HG02642 (cell line): ENCODE measurements around the gene B4GALNT1.
A peak's percentile ranks its signal among the peaks of the same experiment; 100 is the strongest.

Experiments
- ATAC-seq: cut with Tn5 transposase; IDR thresholded peaks from one replicate; pipeline ENCODE4 v1.9.1; 2021; ENCODE audit warnings: mild to moderate bottlenecking; ENCODE audit not compliant: unreplicated experiment, poor library complexity

The B4GALNT1 gene

DNA sequence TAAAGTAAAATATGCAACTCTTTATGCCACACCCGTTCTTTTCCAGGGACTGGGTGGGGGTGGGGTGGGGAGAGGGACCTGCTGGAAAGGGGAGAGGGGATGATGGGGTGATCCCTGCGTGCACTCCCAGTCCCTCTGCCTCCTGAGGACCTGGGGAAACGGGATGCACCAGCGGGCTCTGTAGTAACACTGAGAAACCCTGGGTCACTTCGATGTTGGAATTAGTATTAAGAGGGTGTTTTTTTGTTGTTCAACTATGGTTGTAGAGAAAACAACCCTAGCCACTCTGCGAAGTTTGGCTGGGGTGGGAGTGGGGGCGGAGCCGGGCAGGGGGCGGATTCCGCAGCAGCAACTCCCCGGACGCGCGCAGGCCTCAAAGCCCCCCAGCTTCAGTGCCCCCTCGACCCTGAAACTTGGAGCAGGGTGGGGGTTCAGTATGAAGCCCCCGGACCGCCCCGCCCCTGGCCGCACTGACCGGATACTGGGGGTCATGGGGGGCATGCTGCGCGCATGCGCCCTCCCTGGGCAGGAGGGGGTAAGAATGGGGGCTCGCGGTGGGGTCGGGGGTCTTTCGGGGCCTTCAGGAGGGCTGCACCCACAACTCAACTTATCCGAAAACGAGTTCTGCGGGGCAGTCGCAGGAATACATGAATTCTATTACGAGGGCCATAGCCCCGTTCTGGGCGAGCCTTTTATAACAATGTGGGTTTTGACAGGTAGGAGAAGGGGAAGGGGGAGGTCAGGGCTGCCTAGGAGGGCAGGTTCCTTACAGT is 23.0 kb downstream of the B4GALNT1 start:
- no peak for ATAC-seq

GRCh38 chr12:57609101-57609780 is 23.8 kb downstream of the B4GALNT1 start:
- no peak for ATAC-seq

DNA sequence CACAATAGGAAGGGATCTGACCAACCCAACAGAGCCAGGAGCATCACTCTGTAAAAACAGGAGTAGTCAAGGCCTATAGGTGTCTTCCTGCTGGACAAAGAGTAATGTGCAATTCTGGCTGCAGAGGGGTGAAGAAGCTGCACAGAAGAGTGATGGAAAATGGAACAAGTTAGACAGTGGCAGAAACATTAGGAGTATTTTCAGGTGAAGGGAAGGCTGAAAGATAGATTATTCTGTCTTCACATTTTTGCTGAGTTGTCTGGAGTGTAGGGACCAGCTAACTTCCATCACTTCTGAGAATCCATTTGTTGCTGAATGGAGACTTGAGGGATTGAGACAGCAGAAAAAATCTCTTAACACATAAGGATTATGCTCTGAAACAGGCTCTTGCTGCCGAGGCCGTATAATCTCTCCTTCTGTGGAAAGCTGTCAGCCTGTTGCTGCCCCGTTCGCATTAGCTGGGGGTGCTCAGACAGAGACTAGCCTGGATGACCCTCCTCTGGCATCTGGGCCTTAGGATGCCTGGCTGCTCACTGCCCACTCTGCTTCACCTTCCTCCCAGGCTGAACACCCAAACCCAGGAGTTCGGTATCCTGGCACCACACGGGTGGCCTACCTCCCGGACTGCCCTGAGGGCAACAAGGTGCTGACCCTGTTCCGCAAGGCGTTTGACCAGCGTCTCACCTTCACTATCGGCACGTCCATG is 24.9 kb downstream of the B4GALNT1 start:
- no peak for ATAC-seq

- ATAC-seq: no peak
Measured at GRCh38 chr12:57606821-57607220, 26.2 kb downstream of the B4GALNT1 start.

DNA sequence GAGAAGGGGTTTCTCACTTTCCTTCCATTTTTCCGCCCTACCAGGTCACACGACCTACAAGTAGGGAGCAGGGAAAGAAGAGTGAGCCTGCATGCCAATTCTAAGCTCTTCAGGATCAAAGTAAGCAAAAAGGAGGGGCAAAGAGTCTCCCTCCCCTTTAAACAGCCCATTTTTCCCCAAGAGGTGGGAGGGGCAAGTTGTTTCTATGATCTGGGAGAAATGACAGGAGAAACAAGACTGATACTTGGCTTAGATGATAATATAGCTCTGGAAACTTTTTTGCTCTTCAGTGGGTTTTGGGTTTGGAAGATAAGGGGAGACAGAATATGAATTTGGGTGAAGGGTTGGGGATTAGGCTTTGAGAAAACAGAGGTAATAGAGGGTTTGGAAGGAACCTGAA is 26.6 kb downstream of the B4GALNT1 start:
- no peak for ATAC-seq

- ATAC-seq: no peak
Measured at GRCh38 chr12:57605811-57606311, 27.1 kb downstream of the B4GALNT1 start.

DNA sequence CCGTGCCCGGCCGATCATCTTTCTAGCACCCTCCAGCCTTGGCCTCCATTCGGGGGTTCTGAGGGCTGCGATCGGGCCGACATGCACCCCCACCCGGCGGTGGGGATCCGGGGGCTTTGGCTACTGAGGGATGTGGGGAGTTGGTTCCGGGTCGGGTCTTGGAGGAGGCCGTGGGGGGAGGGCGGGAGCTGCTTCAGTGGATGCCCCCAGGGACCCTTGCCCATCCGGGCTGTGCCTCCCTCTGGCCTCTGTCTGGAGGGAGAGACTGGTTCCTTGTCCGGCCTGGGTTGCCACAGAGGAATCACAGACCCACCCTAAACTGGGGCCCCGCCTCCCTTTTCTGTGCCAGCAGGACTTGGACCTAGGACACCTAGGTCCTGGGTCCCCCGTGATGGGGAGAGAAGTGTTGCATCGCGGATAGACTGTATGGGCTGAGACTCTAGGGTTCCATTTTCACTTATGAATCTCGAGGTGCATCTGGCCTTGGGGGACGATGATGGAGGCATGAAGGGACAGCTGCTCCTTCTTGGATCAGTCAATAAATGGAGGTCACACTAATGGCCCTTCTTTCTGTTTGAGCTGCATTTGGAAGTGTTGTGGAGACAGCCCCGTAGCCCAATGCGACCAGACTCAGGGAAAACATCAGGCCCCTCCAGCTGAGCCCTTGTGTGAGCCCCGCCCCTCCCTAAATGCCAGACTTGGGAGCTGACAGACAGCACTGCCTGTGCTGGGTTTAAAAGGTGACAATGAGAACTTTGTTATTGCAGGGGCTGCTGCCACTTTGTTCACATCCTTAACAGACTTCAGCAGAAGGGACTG is 27.8 kb downstream of the B4GALNT1 start:
- ATAC-seq: peak; percentile 34

- ATAC-seq: peak; percentile 66
Measured at GRCh38 chr12:57604454-57604991, 28.5 kb downstream of the B4GALNT1 start, which contains the start of gene DTX3. TSS of gene DTX3 (plus strand) at chr12:57604824. CDS start at chr12:57606518, 1,694 bp downstream.

- ATAC-seq: no peak
Measured at GRCh38 chr12:57603815-57604453, 29.1 kb downstream of the B4GALNT1 start.

- ATAC-seq: no peak
Measured at GRCh38 chr12:57603324-57603723, 29.7 kb downstream of the B4GALNT1 start.

DNA sequence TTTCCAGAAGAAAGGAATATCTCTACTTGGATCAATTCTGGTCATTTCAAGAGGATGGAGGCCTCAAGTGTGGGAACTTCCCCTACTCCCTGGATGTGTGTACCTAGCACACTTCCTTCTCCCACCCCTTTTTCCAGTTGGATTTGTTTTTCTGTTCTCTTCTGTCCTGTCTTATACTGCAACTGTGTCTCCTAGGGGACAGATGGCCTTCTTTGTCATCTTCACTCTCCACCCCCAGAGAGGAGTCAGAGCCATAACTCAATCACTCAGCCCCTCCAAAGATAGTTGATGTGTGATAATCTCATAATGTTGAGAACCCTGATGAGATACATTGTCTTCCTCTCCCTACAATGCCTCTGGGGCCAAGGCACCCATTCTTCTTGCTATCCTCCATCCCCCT is 30.5 kb downstream of the B4GALNT1 start:
- no peak for ATAC-seq

- ATAC-seq: no peak
Measured at GRCh38 chr12:57600395-57600794, 32.6 kb downstream of the B4GALNT1 start.

DNA sequence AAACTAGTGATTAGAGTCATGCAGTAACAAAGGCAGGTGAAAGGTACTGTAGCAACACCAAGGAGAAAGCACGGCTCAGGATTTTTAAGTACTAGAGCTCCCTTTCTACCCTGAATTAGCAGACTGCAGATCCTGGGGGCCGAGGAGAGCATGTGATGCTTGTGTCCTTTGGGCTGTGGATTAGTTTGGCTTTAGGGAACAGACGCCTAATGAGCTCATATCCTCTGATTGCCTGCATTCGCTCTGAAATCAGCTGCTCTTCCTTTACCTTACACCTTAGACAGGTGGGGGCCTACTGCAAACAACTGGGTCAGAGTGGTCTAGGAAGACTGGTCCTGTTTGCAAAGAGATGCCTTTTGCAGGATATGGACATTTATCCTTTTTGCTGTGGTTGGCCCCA is 39.8 kb downstream of the B4GALNT1 start:
- no peak for ATAC-seq

DNA sequence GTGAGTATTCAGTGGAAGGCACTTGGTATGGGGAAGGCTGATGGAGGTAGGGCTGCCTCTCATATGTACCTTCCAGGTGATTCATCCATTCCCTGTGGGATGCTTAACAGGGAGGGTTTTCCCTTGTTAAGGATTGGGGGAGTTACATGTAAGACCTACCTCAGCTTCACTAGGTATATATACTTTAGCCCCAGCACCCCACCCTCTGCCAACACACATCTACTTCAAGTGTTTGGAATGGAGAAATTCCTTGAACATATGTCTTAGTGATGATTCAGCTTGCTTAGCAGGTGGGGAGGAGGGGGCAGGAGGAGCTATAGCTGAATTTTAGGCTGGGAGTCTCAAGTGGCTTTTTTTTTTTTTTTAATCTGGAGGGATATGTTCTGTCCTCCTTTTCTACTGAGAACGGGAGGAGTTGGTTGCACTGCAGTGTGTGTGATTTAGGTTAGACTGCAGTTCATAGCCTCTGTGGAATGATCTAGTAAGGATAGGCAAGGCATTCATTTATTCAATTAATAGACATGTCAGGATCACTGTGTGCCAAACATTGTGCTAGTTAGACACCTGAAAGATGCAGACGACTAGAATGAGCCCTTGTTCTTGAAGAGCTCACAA is 40.3 kb downstream of the B4GALNT1 start:
- ATAC-seq: no peak

- no peak for ATAC-seq
Measured at GRCh38 chr12:57591782-57592325, 41.1 kb downstream of the B4GALNT1 start.

DNA sequence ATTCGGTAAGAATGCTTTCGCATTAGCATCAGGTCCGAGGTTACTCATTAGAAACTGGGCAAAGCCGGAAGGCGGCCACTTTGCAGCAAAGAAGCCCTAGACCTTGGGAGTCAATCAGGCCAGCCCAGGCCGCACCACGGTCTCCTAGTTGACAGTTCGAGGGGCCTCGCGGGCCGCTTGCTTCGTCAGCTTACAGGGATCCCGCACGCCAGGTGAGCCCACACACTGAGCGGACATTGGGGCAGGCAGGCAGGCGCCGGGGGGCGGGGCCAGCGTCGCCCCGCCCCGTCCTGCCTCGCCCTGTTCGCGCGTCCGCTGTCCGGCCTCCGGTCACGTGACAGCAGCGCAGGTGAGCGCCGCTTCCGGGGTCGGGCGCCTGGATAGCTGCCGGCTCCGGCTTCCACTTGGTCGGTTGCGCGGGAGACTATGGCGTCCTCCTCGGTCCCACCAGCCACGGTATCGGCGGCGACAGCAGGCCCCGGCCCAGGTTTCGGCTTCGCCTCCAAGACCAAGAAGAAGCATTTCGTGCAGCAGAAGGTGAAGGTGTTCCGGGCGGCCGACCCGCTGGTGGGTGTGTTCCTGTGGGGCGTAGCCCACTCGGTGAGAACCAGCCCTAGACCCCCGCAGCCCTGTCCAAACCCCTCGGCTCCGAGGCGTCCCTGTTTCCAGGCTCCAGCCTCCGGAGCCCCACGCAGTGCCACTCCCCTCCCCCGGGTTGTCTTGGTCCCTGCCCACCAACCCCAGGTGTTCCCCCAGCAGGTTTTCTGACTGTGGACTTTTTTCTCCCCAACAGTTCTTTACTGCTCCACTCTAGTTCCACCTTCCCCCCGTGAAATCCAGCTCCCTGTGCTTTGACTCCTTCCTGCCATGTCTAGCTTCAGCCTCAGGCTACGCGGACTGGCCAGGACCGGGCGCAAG is 41.9 kb downstream of the B4GALNT1 start, which contains the start of gene PIP4K2C:
Gene PIP4K2C (plus strand): TSS at position 329 of the 918 bp plus-strand sequence. CDS start 98 bp downstream, at position 427.
- peak; percentile 95 for ATAC-seq

GRCh38 chr12:57590479-57590863 is 42.5 kb downstream of the B4GALNT1 start:
- ATAC-seq: no peak
